MCF 10A (cell line): ENCODE results near the gene ARHGAP15. TPM values are rescaled to one million over a fixed set of nuclear protein-coding genes. Genes with fewer than 3 reads are reported as not detected.

Experiments
- BruUV-seq: library from RNA; stranded (reverse); fragments of 400-500 nt; replicated peaks from 2 replicates; lab custom pipeline; 2021; lab: Mats Ljungman, UMichigan
- CTCF ChIA-PET: fragments of 300-600 bp; sonication (Branson Sonifier 250); formaldehyde crosslinking; extraction: SDS; loops from one replicate; lab custom pipeline; 2021; ENCODE audit warnings: antibody characterized with exemption, inconsistent platforms; lab: Yijun Ruan, JAX
- POLR2A ChIA-PET: fragments of 300-600, 350-650 bp; sonication (Branson Sonifier 250); formaldehyde crosslinking; extraction: SDS; loops from one replicate; lab custom pipeline; 2020; ENCODE audit warnings: antibody characterized with exemption, inconsistent platforms; lab: Yijun Ruan, JAX
- DNase-seq: peaks from one replicate; pipeline ENCODE4 v3.0.0-alpha.2; 2018; ENCODE audit not compliant: unreplicated experiment
- H3K27ac Mint-ChIP-seq: one replicate; pipeline ENCODE4 v1.8.0; 2022; ENCODE audit warnings: mild to moderate bottlenecking, low read depth, mixed read lengths; ENCODE audit not compliant: unreplicated experiment
- H3K27me3 Mint-ChIP-seq: one replicate; pipeline ENCODE4 v1.8.0; 2022; ENCODE audit warnings: mixed read lengths; ENCODE audit not compliant: insufficient read depth, unreplicated experiment
- H3K36me3 Mint-ChIP-seq: one replicate; pipeline ENCODE4 v1.8.0; 2022; ENCODE audit warnings: mild to moderate bottlenecking, moderate library complexity, mixed read lengths; ENCODE audit not compliant: insufficient read depth, unreplicated experiment
- H3K4me1 Mint-ChIP-seq: one replicate; pipeline ENCODE4 v1.8.0; 2022; ENCODE audit warnings: mixed read lengths; ENCODE audit not compliant: insufficient read depth, unreplicated experiment
- H3K4me3 Mint-ChIP-seq: one replicate; pipeline ENCODE4 v1.8.0; 2022; ENCODE audit warnings: mild to moderate bottlenecking, moderate library complexity, mixed read lengths; ENCODE audit not compliant: unreplicated experiment
- H3K9me3 Mint-ChIP-seq: one replicate; pipeline ENCODE4 v1.8.0; 2022; ENCODE audit warnings: mixed read lengths; ENCODE audit not compliant: unreplicated experiment
- intact Hi-C: fragments of 100-400 bp; cut with micrococcal nuclease; formaldehyde crosslinking; loops from 2 replicates; pipeline ENCODE4 v1.14.1; 2022
- total RNA-seq: library from RNA; stranded (reverse); gene quantifications from 2 replicates; pipeline ENCODE4 v1.2.3, GENCODE V29; 2022
- TF ChIP-seq, protein P1 (sequence below): fragments of 200-600 bp; IDR thresholded peaks from one replicate; pipeline ENCODE4 v1.8.0; 2022; ENCODE audit warnings: antibody characterized with exemption, mild to moderate bottlenecking; ENCODE audit not compliant: unreplicated experiment

ARHGAP15 gene
- total RNA-seq, 1 experiment from 2014 or later, result not detected

DNA sequence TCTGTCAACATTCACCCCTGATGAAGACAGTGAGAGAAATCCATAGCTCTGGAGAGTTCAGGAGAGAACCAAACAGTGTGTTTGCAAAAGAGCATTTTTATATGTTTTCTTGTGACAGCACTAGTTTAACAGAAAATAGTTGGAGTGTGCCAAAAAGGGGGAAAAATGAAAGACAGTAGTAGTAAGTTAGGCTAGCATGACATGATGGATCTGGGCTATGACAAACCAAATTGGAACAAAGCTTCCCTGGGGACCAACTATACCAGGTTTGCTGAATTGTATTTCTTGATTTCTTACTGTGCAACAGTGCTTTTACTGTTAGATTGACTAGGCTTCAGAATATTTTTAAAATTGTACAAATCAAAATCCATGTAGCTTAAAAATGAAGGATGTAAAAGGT lies 159.8 kb downstream of the ARHGAP15 start:
- BruUV-seq, result no TSS peak
- TF ChIP-seq, protein P1, sequence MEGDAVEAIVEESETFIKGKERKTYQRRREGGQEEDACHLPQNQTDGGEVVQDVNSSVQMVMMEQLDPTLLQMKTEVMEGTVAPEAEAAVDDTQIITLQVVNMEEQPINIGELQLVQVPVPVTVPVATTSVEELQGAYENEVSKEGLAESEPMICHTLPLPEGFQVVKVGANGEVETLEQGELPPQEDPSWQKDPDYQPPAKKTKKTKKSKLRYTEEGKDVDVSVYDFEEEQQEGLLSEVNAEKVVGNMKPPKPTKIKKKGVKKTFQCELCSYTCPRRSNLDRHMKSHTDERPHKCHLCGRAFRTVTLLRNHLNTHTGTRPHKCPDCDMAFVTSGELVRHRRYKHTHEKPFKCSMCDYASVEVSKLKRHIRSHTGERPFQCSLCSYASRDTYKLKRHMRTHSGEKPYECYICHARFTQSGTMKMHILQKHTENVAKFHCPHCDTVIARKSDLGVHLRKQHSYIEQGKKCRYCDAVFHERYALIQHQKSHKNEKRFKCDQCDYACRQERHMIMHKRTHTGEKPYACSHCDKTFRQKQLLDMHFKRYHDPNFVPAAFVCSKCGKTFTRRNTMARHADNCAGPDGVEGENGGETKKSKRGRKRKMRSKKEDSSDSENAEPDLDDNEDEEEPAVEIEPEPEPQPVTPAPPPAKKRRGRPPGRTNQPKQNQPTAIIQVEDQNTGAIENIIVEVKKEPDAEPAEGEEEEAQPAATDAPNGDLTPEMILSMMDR, result no peak
- Mint-ChIP-seq H3K27ac (no peak overlapping the region), H3K4me1 (no peaks in the 10 kb centered on the region), H3K9me3 (no peaks in the 10 kb centered on the region), H3K27me3 (no peaks in the 10 kb centered on the region), H3K36me3 (no peaks in the 10 kb centered on the region), H3K4me3 (no peak overlapping the region)
- ChIA-PET CTCF (interaction anchor here (0.8 to 3.3 kb wide), 4 partner anchors 7 to 48 kb away, joined by 3 to 7 read pairs (median 4); no protein-coding TSS in a partner anchor), POLR2A (interaction anchor here (1.7 kb wide), 1 partner anchor 10 kb away, joined by 4 read pairs; no protein-coding TSS in a partner anchor)
- intact Hi-C loops, result no loop called here
- no peak for DNase-seq

DNA sequence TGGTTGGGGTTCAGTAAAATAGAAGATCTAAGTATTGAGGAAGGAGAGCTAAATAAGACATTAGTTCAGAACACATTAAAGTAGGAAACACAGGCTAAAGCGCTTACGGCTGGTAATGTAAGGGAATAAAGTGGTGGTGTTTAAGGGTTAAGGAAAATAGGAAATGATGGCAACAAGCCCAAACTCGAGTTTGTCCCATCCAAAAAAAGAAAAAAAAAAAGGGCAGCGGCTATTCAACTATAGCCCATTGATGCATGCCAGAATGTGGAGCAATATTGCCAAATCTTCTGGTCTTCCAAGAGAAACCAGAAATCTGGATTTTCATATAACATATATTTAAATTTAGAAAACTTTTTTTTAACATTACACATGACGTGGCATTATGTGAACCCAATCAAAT lies 161.0 kb downstream of the ARHGAP15 start:
- TF ChIP-seq, protein P1, result no peak
- ChIA-PET CTCF (no interaction called here), POLR2A (interaction anchor here (1.7 kb wide), 1 partner anchor 11 kb away, joined by 4 read pairs; no protein-coding TSS in a partner anchor)
- BruUV-seq, result no TSS peak
- H3K36me3 Mint-ChIP-seq, result no peaks in the 10 kb centered on the region
- H3K27ac Mint-ChIP-seq, result no peak overlapping the region
- H3K4me3 Mint-ChIP-seq, result no peak overlapping the region
- intact Hi-C loops, result no loop called here
- no peaks in the 10 kb centered on the region for H3K4me1 Mint-ChIP-seq
- no peak for DNase-seq
- no peaks in the 10 kb centered on the region for H3K27me3 Mint-ChIP-seq
- H3K9me3 Mint-ChIP-seq, result no peaks in the 10 kb centered on the region

DNA sequence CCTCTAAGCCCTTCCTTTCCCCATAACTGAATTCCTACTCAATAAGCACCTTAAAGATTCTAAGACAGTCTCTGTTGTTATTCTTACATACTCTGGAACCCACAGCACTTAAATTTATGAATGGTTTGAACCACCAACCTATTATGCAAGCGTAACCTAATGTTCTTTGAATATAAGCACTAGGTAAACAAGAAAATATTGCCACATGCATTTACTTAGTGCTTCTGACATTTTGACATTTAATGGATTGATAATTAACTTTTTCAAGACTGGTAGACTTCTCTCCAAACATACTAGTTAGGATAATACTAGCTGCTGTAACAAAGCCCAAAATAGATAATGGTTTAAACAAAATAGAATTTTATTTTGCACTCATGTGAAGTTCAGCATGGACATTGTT lies 164.8 kb downstream of the ARHGAP15 start:
- no peaks in the 10 kb centered on the region for H3K27me3 Mint-ChIP-seq
- H3K4me1 Mint-ChIP-seq, result no peaks in the 10 kb centered on the region
- BruUV-seq, result no TSS peak
- no peak overlapping the region for H3K4me3 Mint-ChIP-seq
- H3K9me3 Mint-ChIP-seq, result no peaks in the 10 kb centered on the region
- DNase-seq, result no peak
- CTCF ChIA-PET, result no interaction called here
- H3K36me3 Mint-ChIP-seq, result no peaks in the 10 kb centered on the region
- no peak overlapping the region for H3K27ac Mint-ChIP-seq
- POLR2A ChIA-PET, result no interaction called here
- TF ChIP-seq, protein P1, result no peak
- intact Hi-C loops, result no loop called here

DNA sequence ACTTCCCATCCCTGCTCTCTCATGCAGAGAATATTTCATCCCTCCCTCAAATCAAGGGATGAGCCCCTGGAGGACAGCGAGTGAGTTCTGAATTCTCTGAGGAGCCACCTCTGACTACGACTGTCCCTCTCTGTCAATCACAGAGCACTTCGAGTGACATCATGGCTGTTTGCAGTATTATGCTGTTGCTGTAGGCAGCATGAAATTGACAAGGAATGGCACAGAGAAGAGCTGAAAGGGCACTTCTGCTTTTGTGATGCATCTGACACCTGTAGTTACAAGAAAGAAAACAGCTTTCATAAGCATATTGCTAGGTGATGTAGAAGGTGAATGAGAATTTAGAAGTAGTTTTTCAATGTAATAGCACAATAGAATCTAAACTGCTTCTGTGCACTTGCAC lies 166.9 kb downstream of the ARHGAP15 start:
- H3K9me3 Mint-ChIP-seq, result no peaks in the 10 kb centered on the region
- no peak for DNase-seq
- TF ChIP-seq, protein P1, result no peak
- ChIA-PET POLR2A (interaction anchor here (0.5 kb wide), 2 partner anchors 12 to 68 kb away, joined by 3 to 4 read pairs; no protein-coding TSS in a partner anchor), CTCF (interaction anchor here (0.6 to 1.7 kb wide), 2 partner anchors 9 to 16 kb away, joined by 3 to 7 read pairs; no protein-coding TSS in a partner anchor)
- intact Hi-C loops, result no loop called here
- no peaks in the 10 kb centered on the region for H3K27me3 Mint-ChIP-seq
- H3K36me3 Mint-ChIP-seq, result no peaks in the 10 kb centered on the region
- no peak overlapping the region for H3K27ac Mint-ChIP-seq
- H3K4me3 Mint-ChIP-seq, result no peak overlapping the region
- H3K4me1 Mint-ChIP-seq, result no peaks in the 10 kb centered on the region
- BruUV-seq, result no TSS peak
